ENCODE measurements around the gene ZNRD2. TPM values are rescaled to one million over a fixed set of nuclear protein-coding genes. Genes with fewer than 3 reads are reported as not detected.

ZNRD2 gene
- total and polyA plus RNA-seq, 10 of the 15 experiments (the other 5 are each of a cell fraction or from before 2014, with no cell fraction given): 7.9 to 111 (median 55.4) TPM

DNA sequence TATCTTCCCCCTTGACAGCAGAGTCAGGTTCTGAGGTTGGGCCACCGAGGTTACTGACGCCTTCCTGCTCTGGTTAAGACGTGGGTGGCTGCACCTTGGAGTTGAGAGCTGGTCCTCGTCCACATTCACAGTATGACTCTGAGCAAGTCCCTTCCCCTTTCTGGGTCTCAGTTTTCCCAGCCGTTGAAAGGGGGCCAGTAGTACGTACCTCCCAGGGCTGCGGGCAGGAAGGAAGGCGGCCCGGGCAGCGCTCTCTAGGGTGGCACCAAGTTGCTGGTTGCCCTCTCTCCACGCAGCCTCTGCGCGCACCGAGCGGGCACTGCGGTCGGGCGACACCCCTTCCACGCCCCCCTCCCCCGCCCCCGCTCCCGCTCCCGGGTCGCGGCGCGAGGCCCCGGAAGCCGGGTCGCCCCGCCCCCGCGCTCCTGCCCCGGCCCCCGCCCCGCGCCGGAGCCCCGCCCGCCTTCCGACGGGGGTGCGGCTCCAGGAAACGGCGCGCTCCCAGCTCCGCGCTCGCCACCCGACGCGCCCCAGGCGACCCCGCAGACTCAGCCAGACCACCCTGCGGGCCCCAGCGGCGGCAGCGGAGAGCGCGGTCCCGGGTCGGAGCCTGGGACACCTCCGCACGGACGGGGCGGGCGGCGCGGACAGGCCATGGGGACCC, 5.4 kb downstream of the ZNRD2 start, which contains the start of gene EHBP1L1 (continued):
- peak; percentile 72 for TF ChIP-seq JUNB (IDR thresholded peaks at IDR 0.05)
- peak in 1 of 2 experiments; percentile 52; a peak in 1 of 4 replicates for TF ChIP-seq EP300 (IDR thresholded peaks at IDR 0.05; ENCODE audit: borderline replicate concordance in 1 of 2, control insufficient read depth in 1 of 2, low read depth in 2 of 2, low read length in 2 of 2)
- TF ChIP-seq POU2F2 (IDR thresholded peaks at IDR 0.05; ENCODE audit: borderline replicate concordance, low read depth, low read length): peak; percentile 65
- no peak for TF ChIP-seq HDAC6 (IDR thresholded peaks at IDR 0.05; ENCODE audit: unreplicated experiment)
- TF ChIP-seq, protein P1, sequence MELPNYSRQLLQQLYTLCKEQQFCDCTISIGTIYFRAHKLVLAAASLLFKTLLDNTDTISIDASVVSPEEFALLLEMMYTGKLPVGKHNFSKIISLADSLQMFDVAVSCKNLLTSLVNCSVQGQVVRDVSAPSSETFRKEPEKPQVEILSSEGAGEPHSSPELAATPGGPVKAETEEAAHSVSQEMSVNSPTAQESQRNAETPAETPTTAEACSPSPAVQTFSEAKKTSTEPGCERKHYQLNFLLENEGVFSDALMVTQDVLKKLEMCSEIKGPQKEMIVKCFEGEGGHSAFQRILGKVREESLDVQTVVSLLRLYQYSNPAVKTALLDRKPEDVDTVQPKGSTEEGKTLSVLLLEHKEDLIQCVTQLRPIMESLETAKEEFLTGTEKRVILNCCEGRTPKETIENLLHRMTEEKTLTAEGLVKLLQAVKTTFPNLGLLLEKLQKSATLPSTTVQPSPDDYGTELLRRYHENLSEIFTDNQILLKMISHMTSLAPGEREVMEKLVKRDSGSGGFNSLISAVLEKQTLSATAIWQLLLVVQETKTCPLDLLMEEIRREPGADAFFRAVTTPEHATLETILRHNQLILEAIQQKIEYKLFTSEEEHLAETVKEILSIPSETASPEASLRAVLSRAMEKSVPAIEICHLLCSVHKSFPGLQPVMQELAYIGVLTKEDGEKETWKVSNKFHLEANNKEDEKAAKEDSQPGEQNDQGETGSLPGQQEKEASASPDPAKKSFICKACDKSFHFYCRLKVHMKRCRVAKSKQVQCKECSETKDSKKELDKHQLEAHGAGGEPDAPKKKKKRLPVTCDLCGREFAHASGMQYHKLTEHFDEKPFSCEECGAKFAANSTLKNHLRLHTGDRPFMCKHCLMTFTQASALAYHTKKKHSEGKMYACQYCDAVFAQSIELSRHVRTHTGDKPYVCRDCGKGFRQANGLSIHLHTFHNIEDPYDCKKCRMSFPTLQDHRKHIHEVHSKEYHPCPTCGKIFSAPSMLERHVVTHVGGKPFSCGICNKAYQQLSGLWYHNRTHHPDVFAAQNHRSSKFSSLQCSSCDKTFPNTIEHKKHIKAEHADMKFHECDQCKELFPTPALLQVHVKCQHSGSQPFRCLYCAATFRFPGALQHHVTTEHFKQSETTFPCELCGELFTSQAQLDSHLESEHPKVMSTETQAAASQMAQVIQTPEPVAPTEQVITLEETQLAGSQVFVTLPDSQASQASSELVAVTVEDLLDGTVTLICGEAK (IDR thresholded peaks at IDR 0.05; ENCODE audit: borderline replicate concordance): no peak
- peak; percentile 93 for TF ChIP-seq SMARCA5 (IDR thresholded peaks at IDR 0.05)
- peak in 1 of 2 experiments; percentile 40; a peak in 1 of 4 replicates for TF ChIP-seq ETV6 (conservative IDR thresholded peaks at IDR 0.05 in 1 of 2, IDR thresholded peaks at IDR 0.05 in 1 of 2; ENCODE audit: borderline replicate concordance in 1 of 2, low read depth in 1 of 2)
- TF ChIP-seq, protein P2, sequence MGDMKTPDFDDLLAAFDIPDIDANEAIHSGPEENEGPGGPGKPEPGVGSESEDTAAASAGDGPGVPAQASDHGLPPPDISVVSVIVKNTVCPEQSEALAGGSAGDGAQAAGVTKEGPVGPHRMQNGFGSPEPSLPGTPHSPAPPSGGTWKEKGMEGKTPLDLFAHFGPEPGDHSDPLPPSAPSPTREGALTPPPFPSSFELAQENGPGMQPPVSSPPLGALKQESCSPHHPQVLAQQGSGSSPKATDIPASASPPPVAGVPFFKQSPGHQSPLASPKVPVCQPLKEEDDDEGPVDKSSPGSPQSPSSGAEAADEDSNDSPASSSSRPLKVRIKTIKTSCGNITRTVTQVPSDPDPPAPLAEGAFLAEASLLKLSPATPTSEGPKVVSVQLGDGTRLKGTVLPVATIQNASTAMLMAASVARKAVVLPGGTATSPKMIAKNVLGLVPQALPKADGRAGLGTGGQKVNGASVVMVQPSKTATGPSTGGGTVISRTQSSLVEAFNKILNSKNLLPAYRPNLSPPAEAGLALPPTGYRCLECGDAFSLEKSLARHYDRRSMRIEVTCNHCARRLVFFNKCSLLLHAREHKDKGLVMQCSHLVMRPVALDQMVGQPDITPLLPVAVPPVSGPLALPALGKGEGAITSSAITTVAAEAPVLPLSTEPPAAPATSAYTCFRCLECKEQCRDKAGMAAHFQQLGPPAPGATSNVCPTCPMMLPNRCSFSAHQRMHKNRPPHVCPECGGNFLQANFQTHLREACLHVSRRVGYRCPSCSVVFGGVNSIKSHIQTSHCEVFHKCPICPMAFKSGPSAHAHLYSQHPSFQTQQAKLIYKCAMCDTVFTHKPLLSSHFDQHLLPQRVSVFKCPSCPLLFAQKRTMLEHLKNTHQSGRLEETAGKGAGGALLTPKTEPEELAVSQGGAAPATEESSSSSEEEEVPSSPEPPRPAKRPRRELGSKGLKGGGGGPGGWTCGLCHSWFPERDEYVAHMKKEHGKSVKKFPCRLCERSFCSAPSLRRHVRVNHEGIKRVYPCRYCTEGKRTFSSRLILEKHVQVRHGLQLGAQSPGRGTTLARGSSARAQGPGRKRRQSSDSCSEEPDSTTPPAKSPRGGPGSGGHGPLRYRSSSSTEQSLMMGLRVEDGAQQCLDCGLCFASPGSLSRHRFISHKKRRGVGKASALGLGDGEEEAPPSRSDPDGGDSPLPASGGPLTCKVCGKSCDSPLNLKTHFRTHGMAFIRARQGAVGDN (IDR thresholded peaks at IDR 0.05): no peak; the same call in 1 of the 2 replicates
- TF ChIP-seq MEF2B (IDR thresholded peaks at IDR 0.05; ENCODE audit: partially characterized antibody, poor library complexity, severe bottlenecking): peak; percentile 21
- TF ChIP-seq CHD2 (IDR thresholded peaks at IDR 0.05; ENCODE audit: borderline replicate concordance, low read depth, low read length): peak; percentile 35; the same call in 1 of the 2 replicates
- 0 out of 2 replicates have a peak, but pooled peaks have one; percentile 46 for TF ChIP-seq CHD1 (IDR thresholded peaks at IDR 0.05; ENCODE audit: low read depth, low read length)
- TF ChIP-seq, protein P3, sequence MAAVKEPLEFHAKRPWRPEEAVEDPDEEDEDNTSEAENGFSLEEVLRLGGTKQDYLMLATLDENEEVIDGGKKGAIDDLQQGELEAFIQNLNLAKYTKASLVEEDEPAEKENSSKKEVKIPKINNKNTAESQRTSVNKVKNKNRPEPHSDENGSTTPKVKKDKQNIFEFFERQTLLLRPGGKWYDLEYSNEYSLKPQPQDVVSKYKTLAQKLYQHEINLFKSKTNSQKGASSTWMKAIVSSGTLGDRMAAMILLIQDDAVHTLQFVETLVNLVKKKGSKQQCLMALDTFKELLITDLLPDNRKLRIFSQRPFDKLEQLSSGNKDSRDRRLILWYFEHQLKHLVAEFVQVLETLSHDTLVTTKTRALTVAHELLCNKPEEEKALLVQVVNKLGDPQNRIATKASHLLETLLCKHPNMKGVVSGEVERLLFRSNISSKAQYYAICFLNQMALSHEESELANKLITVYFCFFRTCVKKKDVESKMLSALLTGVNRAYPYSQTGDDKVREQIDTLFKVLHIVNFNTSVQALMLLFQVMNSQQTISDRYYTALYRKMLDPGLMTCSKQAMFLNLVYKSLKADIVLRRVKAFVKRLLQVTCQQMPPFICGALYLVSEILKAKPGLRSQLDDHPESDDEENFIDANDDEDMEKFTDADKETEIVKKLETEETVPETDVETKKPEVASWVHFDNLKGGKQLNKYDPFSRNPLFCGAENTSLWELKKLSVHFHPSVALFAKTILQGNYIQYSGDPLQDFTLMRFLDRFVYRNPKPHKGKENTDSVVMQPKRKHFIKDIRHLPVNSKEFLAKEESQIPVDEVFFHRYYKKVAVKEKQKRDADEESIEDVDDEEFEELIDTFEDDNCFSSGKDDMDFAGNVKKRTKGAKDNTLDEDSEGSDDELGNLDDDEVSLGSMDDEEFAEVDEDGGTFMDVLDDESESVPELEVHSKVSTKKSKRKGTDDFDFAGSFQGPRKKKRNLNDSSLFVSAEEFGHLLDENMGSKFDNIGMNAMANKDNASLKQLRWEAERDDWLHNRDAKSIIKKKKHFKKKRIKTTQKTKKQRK (IDR thresholded peaks at IDR 0.05; ENCODE audit: low read depth, low read length): no peak
- peak; percentile 71 for TF ChIP-seq ZNF217 (IDR thresholded peaks at IDR 0.05)
- TF ChIP-seq, protein P4, sequence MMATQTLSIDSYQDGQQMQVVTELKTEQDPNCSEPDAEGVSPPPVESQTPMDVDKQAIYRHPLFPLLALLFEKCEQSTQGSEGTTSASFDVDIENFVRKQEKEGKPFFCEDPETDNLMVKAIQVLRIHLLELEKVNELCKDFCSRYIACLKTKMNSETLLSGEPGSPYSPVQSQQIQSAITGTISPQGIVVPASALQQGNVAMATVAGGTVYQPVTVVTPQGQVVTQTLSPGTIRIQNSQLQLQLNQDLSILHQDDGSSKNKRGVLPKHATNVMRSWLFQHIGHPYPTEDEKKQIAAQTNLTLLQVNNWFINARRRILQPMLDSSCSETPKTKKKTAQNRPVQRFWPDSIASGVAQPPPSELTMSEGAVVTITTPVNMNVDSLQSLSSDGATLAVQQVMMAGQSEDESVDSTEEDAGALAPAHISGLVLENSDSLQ (IDR thresholded peaks at IDR 0.05): peak; percentile 34; the same call in 1 of the 2 replicates
- 0 out of 2 replicates have a peak, but pooled peaks have one; percentile 86 for TF ChIP-seq RCOR1 (conservative IDR thresholded peaks at IDR 0.05; ENCODE audit: low read depth, low read length)
